Testis (tissue), 2 donors: ENCODE data around the gene PRKN.

Experiments used
- POLR2A ChIP-seq: fragments of 450-650 bp; IDR thresholded peaks from one replicate; pipeline ENCODE4 v1.6.1; 2017; ENCODE audit warnings: antibody characterized with exemption, mild to moderate bottlenecking, moderate library complexity
- TF ChIP-seq, protein P1 (sequence below), 3 experiments: fragments of 450-650 bp in 2 of 3; fragments of 200-600 bp in 1 of 3; sonication (generic) in 1 of 3; IDR thresholded peaks; one replicate each; pipeline ENCODE4 v1.5.1; 2016 to 2019; ENCODE audit warnings: antibody characterized with exemption in 3 of 3, mild to moderate bottlenecking in 2 of 3, moderate library complexity in 1 of 3

DNA sequence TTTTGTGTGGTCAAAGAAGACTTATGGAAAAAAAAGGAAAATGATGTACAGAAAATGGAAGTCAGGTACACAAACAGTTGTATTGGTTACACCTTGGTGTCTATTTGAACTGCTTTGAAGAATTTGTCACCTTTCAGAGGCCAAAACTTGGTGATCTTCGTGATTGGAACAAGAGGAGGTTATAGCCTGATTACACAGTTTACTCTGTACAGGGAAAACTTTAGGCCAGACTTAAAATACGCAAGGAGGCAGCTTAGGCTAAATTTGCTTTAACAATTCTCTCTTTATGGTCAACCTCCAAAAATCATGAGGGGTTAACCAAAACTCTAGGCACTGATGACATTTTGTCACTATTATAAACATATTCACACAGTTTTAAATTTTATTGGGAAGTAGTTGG is 353.7 kb downstream of the PRKN start:
- TF ChIP-seq, protein P1, sequence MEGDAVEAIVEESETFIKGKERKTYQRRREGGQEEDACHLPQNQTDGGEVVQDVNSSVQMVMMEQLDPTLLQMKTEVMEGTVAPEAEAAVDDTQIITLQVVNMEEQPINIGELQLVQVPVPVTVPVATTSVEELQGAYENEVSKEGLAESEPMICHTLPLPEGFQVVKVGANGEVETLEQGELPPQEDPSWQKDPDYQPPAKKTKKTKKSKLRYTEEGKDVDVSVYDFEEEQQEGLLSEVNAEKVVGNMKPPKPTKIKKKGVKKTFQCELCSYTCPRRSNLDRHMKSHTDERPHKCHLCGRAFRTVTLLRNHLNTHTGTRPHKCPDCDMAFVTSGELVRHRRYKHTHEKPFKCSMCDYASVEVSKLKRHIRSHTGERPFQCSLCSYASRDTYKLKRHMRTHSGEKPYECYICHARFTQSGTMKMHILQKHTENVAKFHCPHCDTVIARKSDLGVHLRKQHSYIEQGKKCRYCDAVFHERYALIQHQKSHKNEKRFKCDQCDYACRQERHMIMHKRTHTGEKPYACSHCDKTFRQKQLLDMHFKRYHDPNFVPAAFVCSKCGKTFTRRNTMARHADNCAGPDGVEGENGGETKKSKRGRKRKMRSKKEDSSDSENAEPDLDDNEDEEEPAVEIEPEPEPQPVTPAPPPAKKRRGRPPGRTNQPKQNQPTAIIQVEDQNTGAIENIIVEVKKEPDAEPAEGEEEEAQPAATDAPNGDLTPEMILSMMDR (IDR thresholded peaks at IDR 0.05), result no peak
- TF ChIP-seq POLR2A, result no peak
